ENCODE results near the gene ARHGAP4. TPM values are rescaled to one million over a fixed set of nuclear protein-coding genes. Genes with fewer than 3 reads are reported as not detected.
A peak's percentile ranks its signal among the peaks of the same experiment; 100 is the strongest.

Gene ARHGAP4
- total and polyA plus RNA-seq, 10 of the 15 experiments (the other 5 are each of a cell fraction or from before 2014, with no cell fraction given), result 0.71 to 120 (median 44.3) TPM

DNA sequence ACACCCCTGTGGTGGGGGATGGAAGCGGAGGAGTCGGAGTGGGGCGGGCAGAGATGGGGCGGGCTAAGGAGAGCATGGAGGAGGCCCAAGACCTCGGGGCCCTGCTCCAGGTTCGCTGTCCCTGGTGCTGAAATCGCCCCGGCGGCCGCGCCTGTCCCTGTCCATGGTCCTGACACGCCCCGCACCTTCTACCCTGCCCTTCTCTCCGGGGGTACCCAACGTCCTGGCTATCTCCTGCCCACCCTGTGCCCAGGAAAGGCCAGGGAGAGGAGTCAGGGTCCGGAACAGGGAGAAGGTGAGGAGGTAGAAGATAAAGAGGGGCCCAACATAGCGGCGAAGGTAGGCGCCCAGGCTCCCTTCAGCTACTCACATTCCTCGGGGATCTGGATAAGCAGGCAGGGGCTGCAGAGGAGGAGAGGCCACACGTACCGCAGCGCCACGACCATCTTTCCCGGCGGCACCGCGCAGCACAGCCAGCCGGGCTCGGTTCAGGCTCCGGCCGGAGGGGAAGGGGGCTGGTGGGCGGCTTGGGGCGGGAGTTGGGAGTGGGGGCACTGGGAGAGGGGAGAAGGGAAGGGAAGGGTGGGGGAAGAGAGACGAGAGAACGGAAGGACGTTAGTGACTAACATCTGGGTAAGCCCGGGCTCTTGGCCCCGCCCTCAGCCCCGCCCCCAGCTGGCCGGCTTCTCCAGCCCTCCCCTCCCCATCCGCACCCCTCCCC is 50.5 kb downstream of the ARHGAP4 start:
- BruUV-seq (replicated peaks), result no TSS peak
- in situ Hi-C loops (cut with MboI) (no loop called here), intact Hi-C loops (cut with micrococcal nuclease; ENCODE audit: unreplicated experiment) (no loop called here)
- DNase-seq (ENCODE audit: low read depth, low spot score), result no peak
- ChIA-PET SMC1A (ENCODE audit: uncharacterized antibody, unreplicated experiment) (interaction anchor here (0.5 kb wide), 1 partner anchor 99 kb away, joined by 3 read pairs; no protein-coding TSS in a partner anchor), RAD21 (ENCODE audit: unreplicated experiment) (interaction anchor here (1.1 kb wide), 1 partner anchor 47 kb away, joined by 3 read pairs; no protein-coding TSS in a partner anchor), POLR2A (no interaction called here), CTCF (interaction anchor here (1.3 kb wide), 1 partner anchor 51 kb away, joined by 4 read pairs; the partner anchor contains the start of gene ARHGAP4)
- 33% methylated on average over 17 of the region's 42 CpGs for WGBS (ENCODE audit: insufficient coverage, insufficient replicate concordance, low lambda C conversion rate, missing lambda C conversion rate)
- Histone ChIP-seq H3K4me1 (ENCODE audit: control insufficient read depth, insufficient read depth, low read length) (no peaks in the 10 kb centered on the region; the same call in 1 of the 2 replicates), H3K4me3 (no peak overlapping the region), H3K36me3 (ENCODE audit: control insufficient read depth in 2 of 2, insufficient read depth in 2 of 2, low read length in 1 of 2) (no peaks in the 10 kb centered on the region), H3K27ac (ENCODE audit: control insufficient read depth, insufficient read depth) (no peak overlapping the region), H3K79me2 (ENCODE audit: control insufficient read depth, insufficient read depth, low read length) (no peaks in the 10 kb centered on the region), H3K9me3 (replicated peaks; ENCODE audit: control insufficient read depth, insufficient read depth, low read length) (no peaks in the 10 kb centered on the region; the same call in 2 of the 3 replicates), H3K9ac (ENCODE audit: control insufficient read depth, insufficient read depth, low read length) (no peak overlapping the region), H3K4me2 (ENCODE audit: control insufficient read depth, insufficient read depth) (no peak overlapping the region), H4K20me1 (ENCODE audit: control insufficient read depth, insufficient read depth) (no peaks in the 10 kb centered on the region), H3K27me3 (replicated peaks in 1 of 2; ENCODE audit: control insufficient read depth in 2 of 2, insufficient read depth in 2 of 2, low read length in 1 of 2) (peaks cover 2% of the 10 kb centered on the region in 2 experiments; a peak in 3 of 4 replicates), H2AFZ (ENCODE audit: control insufficient read depth, low read depth, low read length) (no peak overlapping the region)
- peak; percentile 67 for ATAC-seq
- no peak for FAIRE-seq
- TF ChIP-seq MTA2 (IDR thresholded peaks at IDR 0.05; ENCODE audit: low read depth), result no peak
- TF ChIP-seq NRF1 (conservative IDR thresholded peaks at IDR 0.05; ENCODE audit: low read depth, low read length), result no peak
- TF ChIP-seq CREB1 (IDR thresholded peaks at IDR 0.05; ENCODE audit: low read depth), result no peak
- no peak for TF ChIP-seq SREBF2 (IDR thresholded peaks at IDR 0.05; ENCODE audit: low read length)
- TF ChIP-seq, protein P1, sequence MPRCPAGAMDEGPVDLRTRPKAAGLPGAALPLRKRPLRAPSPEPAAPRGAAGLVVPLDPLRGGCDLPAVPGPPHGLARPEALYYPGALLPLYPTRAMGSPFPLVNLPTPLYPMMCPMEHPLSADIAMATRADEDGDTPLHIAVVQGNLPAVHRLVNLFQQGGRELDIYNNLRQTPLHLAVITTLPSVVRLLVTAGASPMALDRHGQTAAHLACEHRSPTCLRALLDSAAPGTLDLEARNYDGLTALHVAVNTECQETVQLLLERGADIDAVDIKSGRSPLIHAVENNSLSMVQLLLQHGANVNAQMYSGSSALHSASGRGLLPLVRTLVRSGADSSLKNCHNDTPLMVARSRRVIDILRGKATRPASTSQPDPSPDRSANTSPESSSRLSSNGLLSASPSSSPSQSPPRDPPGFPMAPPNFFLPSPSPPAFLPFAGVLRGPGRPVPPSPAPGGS (IDR thresholded peaks at IDR 0.05; ENCODE audit: borderline replicate concordance, insufficient read depth, low read depth, low read length, poor library complexity, severe bottlenecking), result no peak
- TF ChIP-seq MXI1 (IDR thresholded peaks at IDR 0.05; ENCODE audit: low read depth, low read length), result peak; percentile 93
- TF ChIP-seq, protein P2, sequence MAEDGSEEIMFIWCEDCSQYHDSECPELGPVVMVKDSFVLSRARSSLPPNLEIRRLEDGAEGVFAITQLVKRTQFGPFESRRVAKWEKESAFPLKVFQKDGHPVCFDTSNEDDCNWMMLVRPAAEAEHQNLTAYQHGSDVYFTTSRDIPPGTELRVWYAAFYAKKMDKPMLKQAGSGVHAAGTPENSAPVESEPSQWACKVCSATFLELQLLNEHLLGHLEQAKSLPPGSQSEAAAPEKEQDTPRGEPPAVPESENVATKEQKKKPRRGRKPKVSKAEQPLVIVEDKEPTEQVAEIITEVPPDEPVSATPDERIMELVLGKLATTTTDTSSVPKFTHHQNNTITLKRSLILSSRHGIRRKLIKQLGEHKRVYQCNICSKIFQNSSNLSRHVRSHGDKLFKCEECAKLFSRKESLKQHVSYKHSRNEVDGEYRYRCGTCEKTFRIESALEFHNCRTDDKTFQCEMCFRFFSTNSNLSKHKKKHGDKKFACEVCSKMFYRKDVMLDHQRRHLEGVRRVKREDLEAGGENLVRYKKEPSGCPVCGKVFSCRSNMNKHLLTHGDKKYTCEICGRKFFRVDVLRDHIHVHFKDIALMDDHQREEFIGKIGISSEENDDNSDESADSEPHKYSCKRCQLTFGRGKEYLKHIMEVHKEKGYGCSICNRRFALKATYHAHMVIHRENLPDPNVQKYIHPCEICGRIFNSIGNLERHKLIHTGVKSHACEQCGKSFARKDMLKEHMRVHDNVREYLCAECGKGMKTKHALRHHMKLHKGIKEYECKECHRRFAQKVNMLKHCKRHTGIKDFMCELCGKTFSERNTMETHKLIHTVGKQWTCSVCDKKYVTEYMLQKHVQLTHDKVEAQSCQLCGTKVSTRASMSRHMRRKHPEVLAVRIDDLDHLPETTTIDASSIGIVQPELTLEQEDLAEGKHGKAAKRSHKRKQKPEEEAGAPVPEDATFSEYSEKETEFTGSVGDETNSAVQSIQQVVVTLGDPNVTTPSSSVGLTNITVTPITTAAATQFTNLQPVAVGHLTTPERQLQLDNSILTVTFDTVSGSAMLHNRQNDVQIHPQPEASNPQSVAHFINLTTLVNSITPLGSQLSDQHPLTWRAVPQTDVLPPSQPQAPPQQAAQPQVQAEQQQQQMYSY (CRISPR knock-in tag; IDR thresholded peaks at IDR 0.05), result no peak
- no peak for TF ChIP-seq ZSCAN29 (IDR thresholded peaks at IDR 0.05)
- TF ChIP-seq, protein P3, sequence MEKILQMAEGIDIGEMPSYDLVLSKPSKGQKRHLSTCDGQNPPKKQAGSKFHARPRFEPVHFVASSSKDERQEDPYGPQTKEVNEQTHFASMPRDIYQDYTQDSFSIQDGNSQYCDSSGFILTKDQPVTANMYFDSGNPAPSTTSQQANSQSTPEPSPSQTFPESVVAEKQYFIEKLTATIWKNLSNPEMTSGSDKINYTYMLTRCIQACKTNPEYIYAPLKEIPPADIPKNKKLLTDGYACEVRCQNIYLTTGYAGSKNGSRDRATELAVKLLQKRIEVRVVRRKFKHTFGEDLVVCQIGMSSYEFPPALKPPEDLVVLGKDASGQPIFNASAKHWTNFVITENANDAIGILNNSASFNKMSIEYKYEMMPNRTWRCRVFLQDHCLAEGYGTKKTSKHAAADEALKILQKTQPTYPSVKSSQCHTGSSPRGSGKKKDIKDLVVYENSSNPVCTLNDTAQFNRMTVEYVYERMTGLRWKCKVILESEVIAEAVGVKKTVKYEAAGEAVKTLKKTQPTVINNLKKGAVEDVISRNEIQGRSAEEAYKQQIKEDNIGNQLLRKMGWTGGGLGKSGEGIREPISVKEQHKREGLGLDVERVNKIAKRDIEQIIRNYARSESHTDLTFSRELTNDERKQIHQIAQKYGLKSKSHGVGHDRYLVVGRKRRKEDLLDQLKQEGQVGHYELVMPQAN (conservative IDR thresholded peaks at IDR 0.05), result peak; percentile 84
- TF ChIP-seq, protein P4, sequence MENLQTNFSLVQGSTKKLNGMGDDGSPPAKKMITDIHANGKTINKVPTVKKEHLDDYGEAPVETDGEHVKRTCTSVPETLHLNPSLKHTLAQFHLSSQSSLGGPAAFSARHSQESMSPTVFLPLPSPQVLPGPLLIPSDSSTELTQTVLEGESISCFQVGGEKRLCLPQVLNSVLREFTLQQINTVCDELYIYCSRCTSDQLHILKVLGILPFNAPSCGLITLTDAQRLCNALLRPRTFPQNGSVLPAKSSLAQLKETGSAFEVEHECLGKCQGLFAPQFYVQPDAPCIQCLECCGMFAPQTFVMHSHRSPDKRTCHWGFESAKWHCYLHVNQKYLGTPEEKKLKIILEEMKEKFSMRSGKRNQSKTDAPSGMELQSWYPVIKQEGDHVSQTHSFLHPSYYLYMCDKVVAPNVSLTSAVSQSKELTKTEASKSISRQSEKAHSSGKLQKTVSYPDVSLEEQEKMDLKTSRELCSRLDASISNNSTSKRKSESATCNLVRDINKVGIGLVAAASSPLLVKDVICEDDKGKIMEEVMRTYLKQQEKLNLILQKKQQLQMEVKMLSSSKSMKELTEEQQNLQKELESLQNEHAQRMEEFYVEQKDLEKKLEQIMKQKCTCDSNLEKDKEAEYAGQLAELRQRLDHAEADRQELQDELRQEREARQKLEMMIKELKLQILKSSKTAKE (IDR thresholded peaks at IDR 0.05; ENCODE audit: low read depth, poor library complexity, severe bottlenecking), result no peak
- peak; percentile 49 for TF ChIP-seq YY1 (IDR thresholded peaks at IDR 0.05; ENCODE audit: low read depth, low read length)
- TF ChIP-seq TCF3 (IDR thresholded peaks at IDR 0.05; ENCODE audit: borderline replicate concordance, insufficient read depth, low read depth, low read length), result no peak
- peak; percentile 93 for TF ChIP-seq SREBF1 (IDR thresholded peaks at IDR 0.05; ENCODE audit: low read length)

Data from GM12878 (cell line).